Measurements from ENCODE around the gene TLR7. TPM values are rescaled to one million over a fixed set of nuclear protein-coding genes. Genes with fewer than 3 reads are reported as not detected.
A peak's percentile ranks its signal among the peaks of the same experiment; 100 is the strongest.

Gene TLR7
- total and polyA plus RNA-seq, 12 donors, result 0.03 to 3.2 (median 0.46) TPM

GRCh38 chrX:12844319-12844718 lies 22.6 kb upstream of the TLR7 start:
- Histone ChIP-seq H3K4me3 (no peak overlapping the region), H3K36me3 (no peaks in the 10 kb centered on the region), H3K27ac (no peak overlapping the region), H3K9me3 (no peaks in the 10 kb centered on the region), H3K4me1 (no peaks in the 10 kb centered on the region), H3K27me3 (peaks cover 0 to 12% (median 0%) of the 10 kb centered on the region in 7 donors)
- no peak for TF ChIP-seq CTCF (IDR thresholded peaks at IDR 0.05)
- 60 to 62% methylated on average over 3 of the region's 3 CpGs for WGBS, 2 donors
- intact Hi-C loops (cut with DNase I), result no loop called here
- no peak for DNase-seq
- ATAC-seq, result no peak

- Histone ChIP-seq H3K27me3 (peaks cover 0 to 4% (median 0%) of the 10 kb centered on the region in 7 donors), H3K4me3 (no peak overlapping the region), H3K36me3 (no peaks in the 10 kb centered on the region), H3K4me1 (peaks cover 0 to 12% (median 0%) of the 10 kb centered on the region in 9 donors), H3K9me3 (peaks cover 0 to 13% (median 0%) of the 10 kb centered on the region in 11 donors), H3K27ac (no peak overlapping the region)
- no peak for DNase-seq
- TF ChIP-seq CTCF (IDR thresholded peaks at IDR 0.05), result no peak
- no peak for ATAC-seq
- WGBS, 2 donors, result 51 to 53% methylated on average over 6 to 7 of the region's 7 CpGs
- intact Hi-C loops (cut with DNase I), result no loop called here
Measured at GRCh38 chrX:12865359-12865758, 1.5 kb upstream of the TLR7 start.

- Histone ChIP-seq H3K27me3 (peaks cover 0 to 15% (median 0%) of the 10 kb centered on the region in 7 donors), H3K4me3 (peak overlapping the region in 1 of 10 donors; percentile 15), H3K36me3 (no peaks in the 10 kb centered on the region), H3K9me3 (peaks cover 0 to 13% (median 0%) of the 10 kb centered on the region in 11 donors), H3K27ac (peak overlapping the region in 1 of 10 donors; percentile 45), H3K4me1 (peaks cover 0 to 12% (median 0%) of the 10 kb centered on the region in 9 donors)
- intact Hi-C loops (cut with DNase I), result no loop called here
- TF ChIP-seq CTCF (IDR thresholded peaks at IDR 0.05), result no peak
- no peak for DNase-seq
- 58% methylated on average over 4 of the region's 4 CpGs for WGBS, 2 donors
- ATAC-seq, result no peak
Measured at GRCh38 chrX:12867685-12868084, 813 bp downstream of the TLR7 start.

GRCh38 chrX:12868747-12869146 lies 1.9 kb downstream of the TLR7 start:
- H3K9me3 ChIP-seq, result peaks cover 0 to 10% (median 0%) of the 10 kb centered on the region in 11 donors
- H3K36me3 ChIP-seq, result no peaks in the 10 kb centered on the region
- peaks cover 0 to 12% (median 0%) of the 10 kb centered on the region in 9 donors for H3K4me1 ChIP-seq
- intact Hi-C loops (cut with DNase I), result no loop called here
- H3K27ac ChIP-seq, result no peak overlapping the region
- 81 to 83% methylated on average over 4 of the region's 4 CpGs for WGBS, 2 donors
- H3K4me3 ChIP-seq, result peak overlapping the region in 1 of 10 donors; percentile 15
- peaks cover 0 to 15% (median 0%) of the 10 kb centered on the region in 7 donors for H3K27me3 ChIP-seq
- DNase-seq (no peak), ATAC-seq (no peak)
- TF ChIP-seq CTCF (IDR thresholded peaks at IDR 0.05), result no peak

All from heart right ventricle (tissue), 16 donors.